ENCODE measurements around the gene STK11.

GRCh38 chr19:1235625-1236538 lies 30.3 kb downstream of the STK11 start:
- no peak for TF ChIP-seq CTCF (IDR thresholded peaks at IDR 0.05)
- TF ChIP-seq POLR2A (IDR thresholded peaks at IDR 0.05): no peak
- TF ChIP-seq POLR2AphosphoS5 (IDR thresholded peaks at IDR 0.05): no peak

All from breast epithelium (tissue), 3 donors.